22Rv1 (cell line): Measurements from ENCODE around the gene ANO2.

Experiments used
- CTCF ChIP-seq: fragments of 450-650 bp; IDR thresholded peaks from 2 replicates; pipeline ENCODE4 v1.5.1; 2017; ENCODE audit warnings: mild to moderate bottlenecking
- ZFX ChIP-seq: fragments of 450-650 bp; IDR thresholded peaks from 2 replicates; pipeline ENCODE4 v1.6.1; 2017; ENCODE audit warnings: antibody characterized with exemption, borderline replicate concordance

GRCh38 chr12:5864972-5865371 lies 80.1 kb downstream of the ANO2 start:
- no peak for TF ChIP-seq CTCF
- TF ChIP-seq ZFX, result no peak
